GM19467 (cell line): ENCODE results near the gene CDK14.

Source experiments
- ATAC-seq: cut with Tn5 transposase; IDR thresholded peaks from one replicate; pipeline ENCODE4 v1.9.1; 2021; ENCODE audit warnings: mild to moderate bottlenecking, moderate library complexity; ENCODE audit not compliant: unreplicated experiment

CDK14 gene

DNA sequence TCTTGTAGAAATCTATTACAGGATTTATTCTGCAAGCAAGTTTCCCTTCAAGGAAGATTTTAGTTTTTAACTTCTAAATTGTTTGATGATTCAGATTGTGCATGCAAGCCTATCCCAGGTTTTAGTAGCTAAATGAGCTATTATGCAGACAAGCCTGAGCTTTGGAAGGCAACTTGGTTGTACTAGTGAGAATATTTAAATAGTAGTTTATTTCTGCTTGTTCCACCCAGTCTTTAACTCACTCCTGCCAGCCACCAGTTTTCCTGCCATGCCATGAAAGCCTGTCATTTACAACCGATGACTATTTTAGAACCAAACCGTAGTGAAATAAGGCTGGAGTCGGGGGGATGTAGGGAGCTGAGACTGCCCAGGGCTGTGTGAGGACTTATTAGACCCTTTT, 343.5 kb downstream of the CDK14 start:
- ATAC-seq, result no peak

DNA sequence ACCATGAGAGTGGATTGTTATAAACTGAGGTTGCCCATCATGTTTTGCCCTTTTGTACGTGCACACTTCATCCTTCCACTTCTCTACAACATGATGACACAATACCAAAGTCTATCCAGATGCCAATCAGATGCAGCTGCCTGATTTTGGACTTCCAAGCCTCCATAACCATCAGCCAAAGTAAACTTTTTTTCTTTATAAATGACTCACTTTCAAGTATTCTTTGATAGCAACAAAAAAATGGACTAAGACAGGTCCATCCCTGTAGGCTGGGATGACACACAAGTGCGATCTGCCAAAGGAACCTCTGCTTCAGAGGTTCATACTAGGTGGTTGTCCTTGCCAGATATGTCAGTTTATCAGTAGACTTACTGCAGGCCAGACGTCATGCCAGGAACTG, 347.9 kb downstream of the CDK14 start:
- no peak for ATAC-seq

DNA sequence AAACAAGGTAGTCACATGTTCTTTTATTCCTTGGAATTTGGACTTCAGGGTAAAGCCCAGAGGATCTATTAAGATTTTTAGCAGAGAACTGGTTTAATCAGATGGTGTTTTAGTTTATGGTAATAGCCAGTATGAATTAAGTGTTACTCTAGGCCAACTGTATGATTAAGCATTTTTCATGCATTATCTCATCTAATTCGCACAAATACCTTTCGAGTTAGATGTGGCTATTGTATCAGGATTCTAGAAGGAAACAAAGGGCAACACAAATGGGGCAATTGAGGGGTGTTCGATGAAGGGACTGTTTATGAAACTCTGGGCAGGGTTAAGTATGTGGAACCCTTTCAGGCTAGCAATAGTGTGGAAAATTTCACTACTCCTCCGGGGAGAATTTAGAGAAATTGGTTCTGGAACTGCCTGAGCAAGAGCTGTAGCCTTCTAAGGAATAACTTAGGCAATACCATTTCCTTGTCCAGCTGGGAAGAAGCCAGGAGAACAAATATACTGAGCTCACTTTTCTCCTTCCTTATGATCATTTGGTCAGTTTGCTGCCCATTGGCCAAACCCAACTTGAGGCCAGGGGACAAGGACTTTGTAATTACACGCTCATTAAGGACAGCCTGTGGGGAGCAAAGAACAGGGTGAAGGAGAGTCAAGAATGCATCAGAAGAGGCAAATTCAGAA, 349.1 kb downstream of the CDK14 start:
- ATAC-seq, result no peak

DNA sequence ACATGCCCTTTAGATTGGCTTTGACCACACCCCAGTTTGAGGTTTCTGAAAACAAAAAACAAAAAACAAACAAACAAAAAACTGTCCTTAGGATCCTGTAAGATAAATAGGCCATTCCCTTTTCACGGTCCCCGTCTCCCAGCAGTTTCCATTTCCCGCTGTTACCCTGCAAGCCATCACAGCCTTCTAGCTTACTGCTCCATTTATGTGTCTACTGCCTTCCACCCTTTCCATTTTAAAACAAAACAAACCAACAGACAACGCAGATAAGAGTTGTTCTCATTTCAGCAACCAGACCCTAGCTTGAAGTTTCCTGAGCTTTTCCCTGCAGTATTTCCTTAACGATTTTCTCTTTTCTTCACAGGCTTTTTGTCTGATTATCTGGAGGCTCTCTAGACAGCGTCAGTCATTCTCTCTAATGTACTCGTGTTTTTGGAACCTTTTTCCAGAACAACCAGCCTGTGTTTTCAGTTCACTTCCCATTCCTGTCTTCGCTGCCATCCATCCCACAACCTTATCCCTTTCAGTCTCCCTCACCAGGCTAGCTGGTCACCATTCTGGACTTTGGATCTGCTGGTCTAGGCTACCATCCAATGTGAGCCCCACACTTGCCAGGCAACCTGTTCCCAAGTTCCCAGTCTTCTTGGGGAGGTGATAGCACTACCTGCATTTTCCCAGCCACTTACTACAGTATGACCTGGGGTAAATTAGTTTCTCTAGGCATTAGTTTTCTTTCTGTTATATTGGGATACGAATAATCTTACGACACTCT, 350.8 kb downstream of the CDK14 start:
- ATAC-seq, result no peak

DNA sequence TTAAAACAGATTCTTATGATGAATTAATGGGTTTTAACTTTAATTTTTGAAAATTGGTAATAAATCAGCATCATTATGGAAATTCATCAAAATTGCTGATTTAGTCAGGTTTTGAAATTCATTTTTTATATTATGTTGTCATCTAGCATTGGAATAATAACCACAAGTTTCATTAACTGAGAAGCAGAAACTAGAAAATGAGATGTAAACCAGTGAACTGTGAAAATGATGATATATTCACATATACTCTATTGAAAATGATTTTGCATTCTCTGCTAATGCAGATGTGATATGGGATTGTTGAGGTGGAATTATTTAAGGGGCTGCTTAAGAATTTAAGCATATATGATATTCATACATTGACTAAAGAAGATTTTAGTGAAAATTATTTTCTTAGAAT, 352.0 kb downstream of the CDK14 start:
- ATAC-seq, result no peak

DNA sequence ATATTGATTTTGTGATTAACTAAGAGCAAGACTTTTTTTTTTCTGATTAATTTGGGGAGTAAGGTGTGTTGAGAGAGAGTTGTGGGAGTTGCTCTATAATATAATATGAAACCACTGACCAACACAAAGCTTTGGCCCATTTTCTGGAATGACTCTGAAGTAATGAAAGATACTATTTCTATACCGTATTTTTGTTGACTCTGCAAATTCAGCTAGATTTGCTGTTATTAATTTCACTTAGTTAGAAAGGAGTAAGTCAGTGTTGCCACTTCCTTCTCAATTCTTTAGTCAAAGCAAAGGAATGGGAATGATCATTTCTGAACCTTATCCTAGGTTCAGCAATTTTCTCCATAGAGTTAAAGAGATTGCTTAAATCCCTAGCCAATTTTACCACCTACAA, 355.1 kb downstream of the CDK14 start:
- ATAC-seq, result no peak

DNA sequence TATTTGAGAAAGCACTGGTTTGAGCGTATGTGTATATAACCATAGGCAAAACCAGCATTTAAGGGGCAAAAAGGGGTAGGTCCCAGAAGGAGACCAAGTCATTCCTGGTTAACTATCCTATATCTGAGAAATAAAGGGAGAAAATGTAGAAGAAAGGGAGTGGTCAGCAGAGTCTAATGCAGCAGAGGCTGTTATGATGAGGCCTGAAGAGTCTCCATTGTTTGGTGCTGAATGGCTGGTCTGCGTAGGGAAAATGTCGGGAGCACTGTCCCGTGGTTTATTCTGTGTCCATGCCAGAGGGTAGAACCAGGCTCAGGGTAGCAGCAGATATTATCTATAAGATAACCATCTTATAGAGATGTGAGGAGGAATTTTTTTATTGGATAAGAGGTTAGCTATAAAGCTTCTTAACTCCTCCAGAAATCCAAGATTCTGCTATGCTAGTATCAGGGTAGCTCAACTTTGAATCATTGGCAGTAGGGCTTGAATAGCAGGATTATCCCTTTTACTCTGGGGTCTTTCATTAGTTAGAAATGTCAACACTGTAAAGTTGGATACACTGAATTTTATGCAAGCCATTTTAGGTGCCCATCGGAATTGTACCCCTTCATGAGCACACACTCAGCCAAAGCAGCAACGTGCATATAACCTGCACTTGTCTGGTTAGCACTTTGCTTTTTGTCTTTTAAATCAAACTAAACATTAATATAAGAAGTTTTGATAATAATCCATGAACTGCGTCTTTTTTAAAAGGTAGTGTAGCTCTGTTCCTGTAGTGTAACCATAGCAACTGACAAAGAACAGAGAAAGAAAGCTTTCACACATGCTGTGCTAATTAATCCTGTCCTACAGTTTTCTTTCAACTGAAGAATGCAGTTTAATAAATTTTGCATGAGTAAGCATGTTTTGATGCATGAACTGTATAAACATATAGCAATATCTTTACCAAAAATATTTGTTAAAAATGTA, 356.1 kb downstream of the CDK14 start:
- no peak for ATAC-seq

DNA sequence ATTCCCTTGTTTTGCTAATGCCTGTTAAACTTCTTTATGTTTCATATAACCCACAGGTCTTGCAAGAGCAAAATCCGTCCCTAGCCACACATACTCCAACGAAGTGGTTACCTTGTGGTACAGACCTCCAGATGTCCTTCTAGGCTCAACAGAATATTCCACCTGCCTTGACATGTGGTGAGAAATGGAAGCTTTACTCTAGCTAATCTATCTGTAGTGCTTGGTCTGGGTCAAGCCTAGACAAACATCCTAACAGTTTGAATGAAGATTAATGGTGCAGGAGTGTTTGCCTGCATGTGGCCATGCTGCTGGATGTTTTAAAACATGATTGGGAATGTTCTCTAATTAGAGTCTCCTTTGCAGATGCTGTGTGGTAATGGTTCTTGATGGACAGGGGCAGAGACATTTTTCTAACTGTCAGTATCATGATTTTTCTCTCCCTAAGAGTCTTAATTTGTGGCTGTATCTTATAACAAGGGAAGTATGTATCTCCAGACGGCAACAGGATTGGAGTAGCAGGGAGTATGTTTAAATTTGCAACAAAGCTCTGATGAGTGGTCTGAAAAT, 359.6 kb downstream of the CDK14 start:
- no peak for ATAC-seq

DNA sequence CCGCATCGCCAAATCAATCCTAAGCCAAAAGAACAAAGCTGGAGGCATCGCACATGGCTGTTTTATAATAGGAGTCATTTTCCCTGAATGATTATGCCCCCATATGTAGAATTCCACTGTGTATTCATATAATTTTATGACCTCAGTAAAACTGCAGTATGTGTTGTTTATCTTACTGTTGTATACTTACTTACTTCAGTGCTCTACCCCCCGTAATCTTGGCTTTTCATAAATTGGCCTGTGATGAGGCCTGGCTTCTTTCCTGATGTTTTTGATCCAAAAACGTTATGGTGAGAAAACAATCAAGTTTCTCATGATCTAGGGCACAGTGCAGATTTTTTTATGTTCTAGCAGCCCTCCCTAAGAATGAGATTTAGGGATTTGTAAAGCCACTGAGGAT, 361.8 kb downstream of the CDK14 start:
- no peak for ATAC-seq

DNA sequence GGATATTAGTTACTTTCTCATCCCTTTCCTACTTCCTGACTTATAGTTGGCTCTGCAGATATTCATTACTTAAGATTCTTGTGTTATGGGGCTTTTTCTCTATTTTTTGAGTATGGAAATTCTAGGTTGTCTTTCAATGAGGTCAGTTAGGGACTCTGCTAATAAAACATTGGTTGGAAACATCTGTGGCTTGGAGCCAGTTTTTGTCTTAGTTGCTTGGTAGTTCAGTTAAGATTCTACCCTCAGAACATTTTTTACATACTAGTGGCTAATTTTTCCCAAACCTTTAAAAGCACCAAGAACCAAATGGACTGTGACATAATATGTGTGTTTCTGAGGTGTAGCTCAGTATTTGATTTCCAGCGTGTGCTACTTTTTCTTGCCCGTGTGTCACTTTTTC, 362.5 kb downstream of the CDK14 start:
- ATAC-seq, result no peak

DNA sequence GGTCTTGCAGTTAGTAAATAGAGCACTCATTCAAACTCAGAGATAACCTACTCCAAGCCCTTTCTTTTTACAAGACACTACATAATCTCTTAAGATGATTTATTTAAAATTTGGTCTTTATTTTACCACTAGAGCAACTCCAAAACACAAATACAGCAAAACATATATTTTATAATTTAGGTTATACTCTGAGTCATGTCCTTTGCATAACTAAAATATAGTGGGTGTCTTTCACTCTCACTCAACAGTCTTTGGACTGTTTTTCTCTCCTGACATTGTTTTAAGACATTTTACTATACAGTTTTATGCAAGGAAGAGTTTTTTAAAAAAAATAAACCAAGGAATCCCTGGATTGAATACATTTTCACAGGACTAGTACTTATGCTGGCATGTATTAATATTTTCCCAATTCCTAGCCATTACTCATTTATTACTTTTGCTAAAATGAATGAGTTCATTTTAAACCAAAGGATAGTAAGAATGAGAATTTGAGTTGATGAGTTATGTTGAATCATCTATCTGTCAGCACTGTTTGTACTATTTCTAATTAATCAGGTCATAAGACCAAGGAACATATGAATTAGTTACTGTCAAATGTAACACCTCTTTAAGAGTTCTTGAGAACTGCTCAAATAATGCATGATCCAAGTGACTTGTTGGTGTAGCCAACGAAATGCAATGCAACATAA, 365.1 kb downstream of the CDK14 start:
- no peak for ATAC-seq

DNA sequence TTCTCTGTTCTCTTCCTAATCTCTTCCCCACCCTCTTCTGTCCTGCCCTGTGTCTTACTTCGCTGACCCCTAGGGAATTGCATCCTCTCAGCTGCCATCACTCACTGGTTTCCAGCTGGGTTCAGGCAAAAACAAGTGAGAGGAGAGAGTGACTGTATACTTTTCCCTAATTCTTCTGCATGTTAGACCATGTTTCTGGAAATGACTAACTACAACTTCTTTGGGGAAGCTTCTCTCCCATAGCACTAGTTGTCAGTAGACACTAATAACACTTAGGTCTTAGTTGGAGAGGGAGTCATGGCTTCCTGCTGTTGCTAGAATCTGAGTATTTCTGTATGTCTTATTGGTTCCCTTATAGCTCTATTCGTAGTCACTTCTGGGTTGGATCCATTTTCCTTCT, 369.1 kb downstream of the CDK14 start:
- ATAC-seq, result no peak

DNA sequence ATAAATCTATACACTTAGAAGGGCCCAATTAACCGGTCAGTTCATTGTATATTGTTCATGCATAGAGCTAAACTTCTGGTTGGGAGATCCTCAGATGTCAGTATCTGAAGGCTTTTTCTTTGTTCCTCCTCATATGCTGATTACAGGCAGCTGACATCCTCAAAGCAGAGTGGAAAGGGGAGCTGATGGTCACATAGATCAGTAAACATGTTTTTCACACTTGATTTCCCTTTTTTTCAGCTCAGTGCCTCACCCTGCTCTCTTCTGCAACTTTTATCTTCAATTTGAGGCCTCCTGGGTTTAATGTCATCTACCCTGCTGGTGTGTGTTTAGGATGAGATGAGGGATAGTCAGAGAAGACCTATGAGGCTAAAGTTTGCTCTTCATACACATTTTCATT, 370.2 kb downstream of the CDK14 start:
- ATAC-seq, result no peak

DNA sequence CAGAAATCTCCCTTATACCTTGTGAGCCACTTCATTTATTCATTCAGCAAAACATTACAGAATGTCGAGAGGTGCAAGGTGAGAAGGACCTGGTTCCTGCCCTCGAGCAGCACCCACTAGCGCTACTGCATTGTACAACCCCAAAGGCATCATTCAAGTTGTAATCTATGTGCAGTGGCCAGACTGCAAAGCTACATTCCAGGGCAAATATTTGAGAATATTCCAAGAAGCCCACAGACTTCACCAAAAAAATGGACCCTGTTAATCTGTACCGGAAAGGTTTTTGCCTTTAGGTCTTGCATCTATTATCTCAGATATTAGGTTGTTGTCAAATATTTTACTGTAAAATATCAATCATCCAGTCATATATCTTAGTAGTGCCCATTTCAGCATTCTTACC, 372.8 kb downstream of the CDK14 start:
- ATAC-seq, result no peak

DNA sequence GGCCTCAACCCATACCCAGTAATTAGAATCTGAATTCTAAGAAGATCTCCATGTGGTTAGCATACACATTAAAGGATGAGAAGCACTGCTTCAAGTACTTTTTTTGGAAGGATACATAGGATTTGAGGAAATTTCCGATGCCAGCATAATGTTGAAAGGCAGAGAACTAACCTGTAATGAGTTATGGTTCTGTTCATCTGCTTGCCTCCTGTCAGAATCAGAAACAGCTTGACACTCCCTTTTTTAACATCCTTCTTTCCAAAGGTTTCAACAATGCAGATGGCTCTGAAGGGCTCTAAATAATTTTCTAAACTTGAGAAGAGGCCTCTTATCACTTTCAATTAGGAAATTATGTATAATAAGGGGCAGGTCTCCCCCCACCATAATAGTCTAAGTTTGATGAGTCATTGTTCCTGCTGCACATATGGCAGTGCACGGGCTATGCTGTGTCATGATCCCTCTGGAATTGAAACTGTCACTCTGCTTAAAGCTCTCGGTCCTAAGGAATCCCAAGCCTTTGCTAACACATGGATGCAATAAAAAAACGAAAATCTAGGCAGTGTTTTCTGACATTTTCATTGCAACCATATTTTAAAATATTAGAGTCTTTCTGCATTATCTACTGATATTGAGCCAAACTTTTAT, 376.9 kb downstream of the CDK14 start:
- ATAC-seq, result no peak

DNA sequence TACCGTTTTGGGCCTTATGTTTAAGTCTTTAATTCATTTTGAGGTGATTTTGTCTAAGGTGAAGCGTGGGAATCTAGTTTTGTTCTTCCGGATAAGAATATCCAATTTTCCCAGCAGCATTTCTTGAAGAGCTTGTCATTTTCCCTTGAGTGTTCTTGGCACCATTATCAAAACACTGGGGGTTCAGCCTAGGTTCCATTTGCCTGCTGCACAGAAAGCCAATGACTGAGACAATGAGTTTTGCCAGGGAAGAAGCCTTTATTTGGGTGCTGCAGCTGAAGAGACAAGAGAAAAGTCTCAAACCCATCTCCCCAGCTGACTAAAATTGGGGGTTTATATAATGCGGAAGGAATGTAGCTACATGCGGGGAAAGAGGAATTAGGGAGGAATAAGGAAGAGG, 380.9 kb downstream of the CDK14 start:
- no peak for ATAC-seq

DNA sequence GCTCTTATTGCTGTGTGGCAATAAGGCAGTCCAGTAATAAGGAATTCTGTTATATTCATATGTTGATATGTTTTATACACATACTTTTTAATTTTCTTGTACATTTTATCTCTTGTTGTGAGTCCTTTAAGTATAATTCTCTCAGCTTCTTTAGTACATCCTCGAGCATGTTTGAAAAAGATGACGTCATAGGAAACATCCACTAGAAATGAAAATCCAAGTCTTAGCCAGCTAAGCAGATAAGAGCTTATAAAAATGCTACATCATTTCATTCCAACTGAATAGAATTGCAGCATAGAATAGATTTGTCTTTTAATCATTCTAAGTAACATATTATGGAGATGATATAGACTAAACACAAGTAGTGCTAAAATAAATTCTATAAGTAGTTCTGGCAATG, 384.4 kb downstream of the CDK14 start:
- no peak for ATAC-seq

DNA sequence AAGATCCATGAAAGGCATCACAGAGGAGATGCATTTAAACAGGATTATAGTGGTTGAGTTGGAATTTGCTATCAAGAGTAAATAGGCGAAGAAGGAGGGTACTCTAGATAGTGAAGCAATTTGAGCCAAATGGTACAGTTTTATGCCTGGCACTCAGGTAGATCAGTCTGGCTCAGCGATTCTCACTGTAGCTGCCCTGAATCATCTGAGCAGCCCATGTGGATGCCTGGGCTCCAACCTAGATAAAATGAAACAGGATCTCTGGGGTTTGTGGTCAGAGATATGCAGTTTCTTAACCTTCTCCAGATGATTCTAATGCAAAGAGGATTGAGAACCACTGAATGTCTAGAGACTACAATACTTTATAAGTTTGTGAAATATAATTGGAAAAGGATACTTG, 386.1 kb downstream of the CDK14 start:
- ATAC-seq, result no peak

DNA sequence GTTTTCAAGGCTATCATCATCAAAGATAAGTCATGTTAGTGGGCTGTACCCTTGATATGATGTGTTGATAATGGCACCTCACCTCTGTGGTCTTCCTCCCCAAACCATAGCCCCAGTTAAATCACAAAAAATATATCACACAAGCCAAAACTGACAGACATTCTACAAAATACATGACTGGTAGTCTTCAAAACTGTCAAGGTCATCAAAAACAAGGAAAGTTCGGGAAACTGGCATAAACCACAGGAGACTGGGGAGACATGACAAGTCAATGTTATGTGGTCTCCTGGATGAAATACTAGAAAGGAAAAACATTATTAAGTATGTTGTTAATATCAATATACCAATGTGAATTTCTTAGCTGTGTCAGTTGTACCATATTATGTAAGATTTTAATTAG, 388.6 kb downstream of the CDK14 start:
- ATAC-seq, result no peak

DNA sequence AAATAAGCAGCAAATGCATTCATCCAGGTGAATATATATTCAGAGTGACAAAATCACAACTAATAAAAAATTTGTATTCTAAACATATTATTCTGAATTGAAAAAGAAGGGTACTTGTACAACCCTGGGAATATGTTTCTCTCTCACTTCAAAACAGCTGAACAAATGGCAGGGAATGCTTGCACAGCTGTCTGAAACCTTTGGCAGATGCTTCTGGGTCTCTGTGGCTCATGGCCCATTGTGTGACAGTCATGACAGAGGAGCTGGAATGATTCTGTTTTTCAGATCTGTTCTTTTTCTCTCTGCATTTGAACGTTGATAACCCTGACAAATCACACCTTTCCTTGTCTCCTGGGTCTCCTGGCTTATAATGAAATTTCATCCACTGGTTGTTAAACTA, 392.4 kb downstream of the CDK14 start:
- no peak for ATAC-seq
